Measurements from ENCODE around the gene EMB.

- TF ChIP-seq, protein P1, sequence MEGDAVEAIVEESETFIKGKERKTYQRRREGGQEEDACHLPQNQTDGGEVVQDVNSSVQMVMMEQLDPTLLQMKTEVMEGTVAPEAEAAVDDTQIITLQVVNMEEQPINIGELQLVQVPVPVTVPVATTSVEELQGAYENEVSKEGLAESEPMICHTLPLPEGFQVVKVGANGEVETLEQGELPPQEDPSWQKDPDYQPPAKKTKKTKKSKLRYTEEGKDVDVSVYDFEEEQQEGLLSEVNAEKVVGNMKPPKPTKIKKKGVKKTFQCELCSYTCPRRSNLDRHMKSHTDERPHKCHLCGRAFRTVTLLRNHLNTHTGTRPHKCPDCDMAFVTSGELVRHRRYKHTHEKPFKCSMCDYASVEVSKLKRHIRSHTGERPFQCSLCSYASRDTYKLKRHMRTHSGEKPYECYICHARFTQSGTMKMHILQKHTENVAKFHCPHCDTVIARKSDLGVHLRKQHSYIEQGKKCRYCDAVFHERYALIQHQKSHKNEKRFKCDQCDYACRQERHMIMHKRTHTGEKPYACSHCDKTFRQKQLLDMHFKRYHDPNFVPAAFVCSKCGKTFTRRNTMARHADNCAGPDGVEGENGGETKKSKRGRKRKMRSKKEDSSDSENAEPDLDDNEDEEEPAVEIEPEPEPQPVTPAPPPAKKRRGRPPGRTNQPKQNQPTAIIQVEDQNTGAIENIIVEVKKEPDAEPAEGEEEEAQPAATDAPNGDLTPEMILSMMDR (IDR thresholded peaks at IDR 0.05): no peak
- no peak for TF ChIP-seq POLR2A (IDR thresholded peaks at IDR 0.05)
Measured at GRCh38 chr5:50420343-50420935, 20.6 kb downstream of the EMB start.
